Fibroblast of skin of back (primary cell): ENCODE data around the gene ZBTB14. TPM values are rescaled to one million over a fixed set of nuclear protein-coding genes. Genes with fewer than 3 reads are reported as not detected.

Source experiments
- DNase-seq: peaks from one replicate; pipeline ENCODE4 v3.0.0-alpha.2; 2013
- polyA plus RNA-seq, 2 experiments: library from polyadenylated mRNA; unstranded; fragments of 120-200 nt; gene quantifications; one replicate each; pipeline ENCODE4 v1.2.1, GENCODE V29; 2013; ENCODE audit not compliant: insufficient read length in 2 of 2

Gene ZBTB14, protein sequence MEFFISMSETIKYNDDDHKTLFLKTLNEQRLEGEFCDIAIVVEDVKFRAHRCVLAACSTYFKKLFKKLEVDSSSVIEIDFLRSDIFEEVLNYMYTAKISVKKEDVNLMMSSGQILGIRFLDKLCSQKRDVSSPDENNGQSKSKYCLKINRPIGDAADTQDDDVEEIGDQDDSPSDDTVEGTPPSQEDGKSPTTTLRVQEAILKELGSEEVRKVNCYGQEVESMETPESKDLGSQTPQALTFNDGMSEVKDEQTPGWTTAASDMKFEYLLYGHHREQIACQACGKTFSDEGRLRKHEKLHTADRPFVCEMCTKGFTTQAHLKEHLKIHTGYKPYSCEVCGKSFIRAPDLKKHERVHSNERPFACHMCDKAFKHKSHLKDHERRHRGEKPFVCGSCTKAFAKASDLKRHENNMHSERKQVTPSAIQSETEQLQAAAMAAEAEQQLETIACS
- 8.1 TPM for polyA plus RNA-seq (2013, experiment 1 of 2; ENCODE audit: insufficient read length)
- 6.6 TPM for polyA plus RNA-seq (2013, experiment 2 of 2; ENCODE audit: insufficient read length)

DNA sequence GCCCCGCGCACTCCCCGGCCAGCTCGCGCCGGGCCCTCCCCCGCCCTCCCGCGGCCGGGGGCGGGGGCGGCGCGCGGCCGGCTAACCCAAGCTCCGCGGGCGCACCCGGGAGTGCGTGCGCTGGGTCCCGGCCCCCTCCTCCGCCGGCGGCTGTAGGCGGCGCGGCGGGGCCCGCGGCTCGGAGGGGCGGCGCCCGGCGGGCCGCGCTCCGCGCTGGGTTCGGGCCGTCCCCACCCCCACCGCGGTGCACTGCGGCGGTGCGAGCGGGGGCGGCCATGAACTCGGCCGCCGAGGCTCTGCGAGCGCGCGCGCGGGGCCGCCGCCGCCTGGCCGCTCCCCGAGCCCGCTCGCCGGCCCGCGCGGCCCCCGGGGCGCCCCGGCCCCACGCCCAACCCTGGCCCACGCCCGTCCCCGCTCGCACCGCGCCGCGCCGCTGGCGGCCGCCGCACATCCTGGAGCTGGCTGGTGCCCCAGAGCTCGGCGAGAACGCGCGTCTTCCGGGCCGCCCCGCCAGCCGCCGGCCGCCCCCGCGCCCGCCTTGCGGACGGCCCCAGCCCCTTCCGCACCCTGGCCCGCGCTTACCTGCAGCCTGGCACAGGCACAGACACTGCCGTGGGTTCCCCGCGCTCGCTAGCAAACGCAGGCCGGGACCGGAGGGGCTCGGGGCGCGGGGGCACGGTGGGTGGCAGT, at the start of gene ZBTB14:
TSS of gene ZBTB14 (minus strand) at position 496 of the 690 bp plus-strand sequence. CDS start 2,480 bp downstream, outside the sequence.
- peak; percentile 72 for DNase-seq

DNA sequence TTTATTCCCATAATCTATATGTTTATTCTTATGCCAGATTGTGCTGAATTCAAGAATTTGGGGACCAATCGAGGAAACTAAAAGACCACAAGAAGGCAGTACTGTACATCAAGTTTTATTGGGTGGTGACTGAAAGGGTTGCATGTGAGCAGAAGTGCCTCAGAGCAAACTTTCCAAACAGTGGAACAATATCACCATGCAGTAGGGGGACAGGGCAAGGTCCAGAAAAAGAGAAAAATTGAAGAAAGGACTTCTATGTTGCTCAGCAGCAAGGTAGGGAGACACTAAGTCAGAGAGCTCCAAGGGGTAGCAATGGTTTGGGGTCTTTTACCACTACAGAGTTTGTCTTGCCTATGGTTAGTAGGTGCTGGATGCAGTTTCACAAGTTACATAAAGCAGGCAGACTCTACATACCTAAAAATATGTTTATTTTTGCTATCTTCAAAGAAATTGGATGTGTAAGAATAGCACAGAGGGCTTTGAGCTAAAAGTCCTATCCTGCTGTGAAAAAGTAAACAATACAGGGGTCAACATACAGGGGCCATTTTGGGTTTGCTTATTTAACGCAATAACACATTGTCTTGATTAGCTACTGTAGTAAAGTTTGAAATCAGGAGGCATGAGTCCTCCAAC, 43.8 kb upstream of the ZBTB14 start:
- no peak for DNase-seq

DNA sequence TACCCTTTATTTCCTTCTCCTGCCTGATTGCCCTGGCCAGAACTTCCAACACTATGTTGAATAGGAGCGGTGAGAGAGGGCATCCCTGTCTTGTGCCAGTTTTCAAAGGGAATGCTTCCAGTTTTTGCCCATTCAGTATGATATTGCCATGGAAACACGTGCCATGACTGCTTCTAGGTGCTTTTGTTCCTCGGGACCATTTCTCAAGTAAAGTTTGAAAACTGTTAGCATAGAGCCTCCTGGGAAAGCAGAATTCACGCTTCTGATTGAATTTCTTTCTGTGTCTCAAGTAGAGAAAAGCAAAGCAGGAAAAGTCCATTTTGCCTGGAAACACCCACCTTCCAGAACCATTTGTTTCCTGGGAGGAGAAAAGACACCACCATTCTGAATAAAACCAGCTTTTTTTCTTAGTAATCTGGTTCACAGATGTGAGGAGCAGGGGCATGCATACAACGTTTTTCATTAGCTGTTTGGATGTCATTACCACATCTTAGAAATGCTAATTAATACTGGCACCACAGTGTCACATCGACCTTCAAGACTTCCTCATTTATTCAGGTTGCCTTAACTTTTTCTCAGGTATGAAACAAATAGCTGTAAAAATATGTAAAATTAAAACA, 39.0 kb upstream of the ZBTB14 start:
- DNase-seq: no peak

DNA sequence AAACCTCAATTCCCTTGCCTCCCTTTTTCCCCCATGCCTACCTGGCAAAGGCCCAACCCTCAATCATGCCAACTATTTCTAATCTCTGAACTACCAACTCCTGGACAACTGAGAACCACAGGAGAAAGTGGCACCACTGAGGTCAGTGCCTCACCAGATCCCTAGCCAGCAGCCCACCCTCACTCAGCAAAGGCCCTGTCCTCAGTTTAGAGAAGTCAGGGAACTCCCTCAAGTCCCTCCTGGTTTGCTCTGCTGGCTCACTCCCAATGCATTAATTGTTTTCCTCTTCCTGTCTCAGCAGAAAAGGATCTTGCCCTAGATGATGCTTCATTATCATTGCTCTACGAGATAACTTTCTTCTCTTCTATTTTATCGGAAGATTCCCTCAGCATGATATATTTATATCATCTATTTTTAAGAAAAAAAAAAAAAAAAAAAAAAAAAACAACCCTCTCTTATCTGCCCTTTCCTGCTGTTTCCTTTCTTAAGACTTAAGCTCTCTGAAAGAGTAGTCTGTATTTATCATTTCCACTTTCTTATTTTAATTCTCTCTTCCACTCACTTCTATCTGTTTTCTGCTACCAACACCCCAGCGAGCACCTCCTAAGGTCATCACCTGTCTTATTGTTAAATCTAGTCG, 22.7 kb upstream of the ZBTB14 start:
- DNase-seq: no peak

DNA sequence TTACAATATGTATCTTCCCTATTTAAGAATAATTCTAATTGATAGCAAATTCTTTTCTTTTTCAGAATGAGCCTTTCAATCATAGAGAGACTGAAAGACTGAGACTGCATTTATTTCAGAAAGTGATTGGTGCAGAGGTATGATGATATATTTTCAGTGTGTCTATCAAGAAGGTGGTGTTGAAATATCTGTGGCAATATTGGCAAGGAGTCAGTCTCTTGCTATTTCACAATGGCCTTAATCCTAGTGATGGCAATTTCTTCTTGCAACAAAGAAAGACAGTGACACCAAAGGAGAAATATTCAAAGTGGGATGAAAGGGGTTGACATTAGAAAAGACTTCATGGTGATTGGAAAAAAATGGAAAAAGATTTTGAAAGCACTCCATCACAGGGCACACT, 21.7 kb upstream of the ZBTB14 start:
- DNase-seq: no peak

DNA sequence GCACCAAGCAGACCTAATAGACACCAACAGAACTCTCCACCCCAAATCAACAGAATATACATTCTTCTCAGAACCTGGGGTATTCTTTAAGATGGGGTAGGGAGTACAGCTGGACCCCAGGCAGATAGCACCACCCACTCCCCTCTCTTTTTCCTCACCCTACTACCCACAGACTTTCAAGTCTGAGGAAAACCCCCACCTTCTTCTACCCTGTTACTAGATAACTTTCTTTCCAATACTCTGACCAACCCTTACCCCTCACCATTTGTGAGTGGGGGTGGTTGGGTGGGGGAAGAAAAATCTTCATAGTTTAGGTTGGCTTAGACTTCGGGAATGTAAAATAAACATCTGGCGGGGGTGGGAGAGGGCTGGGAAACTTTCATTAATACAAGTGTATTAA, 20.3 kb upstream of the ZBTB14 start:
- DNase-seq: no peak

DNA sequence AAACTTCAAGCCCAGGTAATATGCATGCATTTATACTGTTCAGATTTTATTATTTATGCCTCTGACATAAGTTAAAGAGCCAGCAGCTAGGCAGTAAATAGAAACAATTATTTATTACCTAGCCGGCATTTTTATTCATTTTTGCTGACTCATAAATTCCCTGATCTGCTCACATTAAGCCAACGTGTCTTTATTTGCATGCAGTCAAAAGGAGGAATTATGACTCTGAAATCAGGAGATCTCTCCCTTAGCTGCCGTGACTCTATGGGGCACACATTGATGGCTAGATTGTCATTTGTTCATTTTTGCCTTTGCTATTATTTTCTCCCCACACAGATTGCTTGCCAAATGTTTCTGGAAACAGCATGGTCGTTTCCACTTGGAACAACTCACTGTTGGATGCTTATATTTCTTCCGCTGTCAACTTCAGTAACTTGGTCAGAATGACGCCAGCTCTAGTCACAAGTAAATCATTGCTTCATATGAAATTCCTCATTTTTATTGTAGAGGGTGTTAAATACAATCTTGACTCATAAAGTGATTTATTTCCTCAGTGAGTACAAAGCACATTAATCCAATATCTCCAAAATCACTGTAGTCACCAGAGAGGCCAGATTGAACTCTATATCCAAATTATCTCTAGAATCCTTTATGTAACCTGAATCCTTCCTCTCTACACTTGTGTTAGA, 15.9 kb upstream of the ZBTB14 start:
- DNase-seq: no peak

DNA sequence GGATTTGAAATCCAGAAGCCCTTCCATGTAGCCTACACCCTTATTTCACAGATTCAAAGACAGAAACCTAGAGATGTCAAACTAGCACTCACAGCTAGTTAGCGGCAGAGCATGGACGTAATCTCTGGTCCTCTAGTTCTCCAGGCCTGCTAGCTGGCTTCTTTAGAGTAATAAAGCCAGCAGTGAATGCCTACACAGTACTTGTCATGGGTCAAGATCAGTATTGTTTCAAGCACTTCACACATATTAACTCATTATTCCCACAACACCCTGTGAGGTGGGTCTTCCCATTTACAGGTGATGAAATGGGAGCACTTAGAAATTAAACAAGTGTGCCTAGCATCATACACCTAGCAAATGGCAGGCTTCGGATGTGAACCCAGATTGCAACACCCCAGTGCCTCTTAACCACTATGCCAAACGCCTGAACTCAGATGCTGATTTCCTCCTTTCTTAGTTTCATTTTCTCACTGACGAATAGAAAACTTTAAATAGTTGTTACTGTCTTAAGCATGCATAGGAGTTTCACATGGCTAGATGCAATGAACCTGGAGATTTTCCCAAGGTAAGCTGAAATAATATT, 14.5 kb upstream of the ZBTB14 start:
- DNase-seq: no peak

DNA sequence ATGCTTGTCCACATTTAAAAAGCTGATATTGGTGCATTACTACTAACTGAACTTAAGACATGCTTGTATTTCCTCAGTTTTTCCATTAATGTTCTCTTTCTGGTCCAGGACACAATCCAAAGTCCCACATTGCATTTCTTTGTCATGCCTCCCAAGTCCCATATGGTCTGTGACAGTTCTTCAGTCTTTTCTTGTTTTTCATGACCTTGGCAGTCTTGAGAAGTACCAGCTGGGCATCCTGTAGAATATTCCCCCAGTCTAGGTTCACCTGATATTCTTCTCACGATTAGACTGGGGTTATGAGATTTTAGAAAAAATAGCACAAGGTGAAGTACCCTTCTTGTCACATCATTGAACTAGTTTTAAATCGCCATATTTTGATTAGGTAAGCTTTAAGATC, 10.3 kb upstream of the ZBTB14 start:
- no peak for DNase-seq

DNA sequence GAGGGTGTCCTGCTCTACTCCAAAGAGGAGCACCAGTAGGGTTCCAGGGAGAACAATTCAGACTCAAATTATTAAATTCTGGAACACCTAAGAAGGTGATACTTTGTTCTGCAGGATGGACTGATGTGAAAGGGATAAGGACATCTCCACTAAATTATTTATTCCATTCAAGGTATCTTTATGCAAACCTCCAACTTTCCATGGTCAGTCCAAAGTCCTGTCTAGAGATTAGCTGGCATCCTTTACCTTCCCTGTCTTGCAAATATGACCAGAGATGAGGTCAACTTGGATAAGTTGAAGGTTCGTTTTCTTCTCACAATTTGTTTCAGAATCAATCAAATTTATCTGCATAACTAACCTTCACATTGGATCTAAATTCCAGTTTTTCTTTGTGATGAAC, 8.7 kb upstream of the ZBTB14 start:
- no peak for DNase-seq

DNA sequence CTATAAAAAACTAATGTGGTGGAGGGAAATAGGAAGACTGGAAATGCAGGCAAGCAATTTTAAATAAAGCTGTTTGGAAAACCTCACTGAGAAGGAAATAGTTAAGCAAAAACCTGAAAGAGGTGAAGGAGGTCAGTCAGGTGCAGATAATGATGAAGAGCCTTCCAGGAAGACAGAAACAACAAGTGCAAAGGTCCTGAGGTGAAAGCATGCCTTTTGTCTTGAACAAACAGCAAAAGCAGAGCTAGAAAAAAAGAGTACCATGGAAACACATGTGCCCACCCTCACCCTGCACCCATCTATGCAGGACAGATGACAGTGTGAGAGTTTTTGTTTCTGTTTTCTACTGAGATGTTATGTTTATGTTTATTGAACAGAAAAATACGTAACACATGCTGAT, 8.1 kb upstream of the ZBTB14 start:
- no peak for DNase-seq

DNA sequence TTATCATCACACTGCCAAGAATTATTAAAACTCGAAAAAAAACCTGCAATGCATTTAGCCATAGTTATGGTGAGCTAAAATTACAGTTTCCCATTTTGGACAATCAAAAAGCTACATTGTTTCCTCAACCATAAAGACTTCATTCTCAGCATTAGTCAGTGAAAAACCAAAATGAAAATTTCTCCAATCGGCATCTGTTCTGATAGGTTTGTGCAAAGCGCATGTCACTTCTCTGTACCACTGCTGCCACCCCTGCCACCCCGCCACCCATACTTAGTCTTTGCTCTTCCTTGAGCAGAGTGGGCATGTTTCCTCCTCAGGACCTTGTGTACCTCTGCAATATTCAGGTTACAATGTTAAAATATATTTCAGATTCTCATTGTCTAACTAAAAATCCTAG, 7.1 kb upstream of the ZBTB14 start:
- no peak for DNase-seq

DNA sequence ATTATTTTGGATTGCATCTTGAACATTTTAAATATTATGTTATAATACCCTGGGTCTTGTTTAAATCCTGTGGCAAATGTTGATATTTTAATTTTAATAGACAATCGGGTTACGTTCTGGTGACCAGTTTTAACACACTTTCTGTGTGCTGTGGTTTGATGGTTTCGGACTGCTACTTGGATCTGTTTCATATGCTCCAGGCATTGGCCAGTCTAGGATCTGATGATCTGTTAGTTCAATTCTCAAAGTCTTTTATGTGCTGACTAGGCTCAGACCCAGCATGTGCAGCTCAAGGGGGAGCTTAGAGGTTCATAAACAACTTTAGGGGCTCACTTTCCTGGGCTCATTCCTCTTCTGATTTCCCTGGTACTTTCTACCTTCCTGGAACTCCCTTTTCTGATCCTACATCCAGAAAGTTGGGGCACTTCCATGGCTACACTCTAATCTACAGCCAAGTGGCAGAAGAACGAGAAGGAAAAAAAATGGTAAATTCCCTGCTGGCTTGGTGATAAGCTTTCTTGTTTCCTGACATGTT, 5.0 kb upstream of the ZBTB14 start:
- no peak for DNase-seq

DNA sequence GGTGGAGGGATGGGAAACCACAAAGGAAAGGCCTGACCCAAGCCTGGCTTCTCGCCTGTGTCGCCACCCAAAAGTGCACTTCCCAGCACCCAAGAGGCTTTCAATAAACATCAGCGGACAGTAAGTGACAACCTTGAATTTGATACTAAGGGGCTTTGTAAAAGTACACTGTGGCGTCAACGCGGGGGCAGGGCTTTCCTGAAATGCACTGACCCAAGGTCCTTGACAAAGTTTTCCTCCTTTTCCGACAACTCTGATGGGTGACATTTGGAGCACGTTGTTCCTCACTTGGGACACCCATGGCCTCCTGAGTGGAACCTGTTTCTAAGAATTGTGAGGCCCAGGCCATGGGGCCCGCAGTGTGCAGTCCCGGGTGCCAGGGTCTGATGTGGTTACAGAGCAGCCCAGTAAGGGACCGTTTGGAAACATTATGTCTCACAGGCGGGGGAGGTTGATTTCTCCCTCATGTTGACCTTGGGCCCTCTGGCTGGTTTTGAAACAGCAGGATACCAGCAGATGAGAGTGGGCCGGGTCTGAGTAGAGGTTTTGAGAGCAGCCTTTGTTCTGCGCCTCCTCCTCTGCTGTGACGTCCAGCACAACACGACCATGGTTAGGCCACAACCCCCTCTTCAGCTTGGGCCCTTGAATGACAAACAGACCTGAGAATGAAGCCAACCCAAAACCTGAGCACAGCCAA, 2.8 kb upstream of the ZBTB14 start:
- no peak for DNase-seq

DNA sequence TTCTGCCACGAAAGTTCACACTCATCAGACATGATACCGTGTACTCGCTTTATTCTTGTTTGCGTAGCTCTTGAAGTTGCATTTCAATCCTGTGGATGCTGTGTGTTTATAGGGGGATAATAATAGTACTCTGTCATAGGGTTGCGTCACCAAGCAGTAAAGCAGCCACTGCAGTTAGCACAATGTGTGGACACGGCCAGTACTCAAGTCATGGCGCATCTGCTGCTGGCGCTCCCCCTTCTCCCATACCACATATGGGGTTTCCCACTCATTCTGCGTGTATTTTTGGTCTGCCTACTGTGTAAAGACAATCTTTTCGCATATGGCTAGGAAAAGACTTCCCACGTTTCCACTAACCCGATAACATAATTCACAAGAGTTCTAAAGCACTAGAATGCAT, 2.1 kb upstream of the ZBTB14 start:
- DNase-seq: no peak

DNA sequence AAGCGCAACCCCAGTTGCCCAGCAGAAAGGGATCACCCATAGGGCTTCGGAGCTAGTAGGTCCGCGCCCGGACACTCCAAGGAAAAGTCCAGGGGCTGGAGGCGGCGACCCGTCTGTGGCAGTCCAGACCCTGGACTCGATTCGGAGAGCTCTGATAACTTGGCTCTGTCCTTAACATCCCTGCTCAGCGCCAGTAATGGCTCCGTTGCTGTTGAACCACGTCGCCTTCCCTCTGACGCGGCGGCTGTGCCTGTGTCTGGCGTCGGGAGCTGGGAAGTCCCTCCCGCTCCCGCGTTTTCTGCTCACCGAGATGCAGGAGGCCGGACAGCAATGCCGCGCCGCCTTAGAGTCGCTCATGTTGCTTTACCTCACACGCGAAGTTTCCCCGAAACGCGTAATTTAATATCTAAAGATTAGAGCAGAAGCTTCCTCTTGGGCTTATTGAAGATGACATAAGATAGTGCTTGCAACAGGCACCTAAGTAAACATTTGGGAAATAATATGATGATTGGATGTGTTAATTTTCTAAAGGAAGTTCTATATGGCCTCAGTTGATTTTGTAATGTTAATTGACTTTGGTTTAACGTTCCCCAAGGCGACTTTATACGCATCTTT, 1.3 kb upstream of the ZBTB14 start:
- peak; percentile 87 for DNase-seq

DNA sequence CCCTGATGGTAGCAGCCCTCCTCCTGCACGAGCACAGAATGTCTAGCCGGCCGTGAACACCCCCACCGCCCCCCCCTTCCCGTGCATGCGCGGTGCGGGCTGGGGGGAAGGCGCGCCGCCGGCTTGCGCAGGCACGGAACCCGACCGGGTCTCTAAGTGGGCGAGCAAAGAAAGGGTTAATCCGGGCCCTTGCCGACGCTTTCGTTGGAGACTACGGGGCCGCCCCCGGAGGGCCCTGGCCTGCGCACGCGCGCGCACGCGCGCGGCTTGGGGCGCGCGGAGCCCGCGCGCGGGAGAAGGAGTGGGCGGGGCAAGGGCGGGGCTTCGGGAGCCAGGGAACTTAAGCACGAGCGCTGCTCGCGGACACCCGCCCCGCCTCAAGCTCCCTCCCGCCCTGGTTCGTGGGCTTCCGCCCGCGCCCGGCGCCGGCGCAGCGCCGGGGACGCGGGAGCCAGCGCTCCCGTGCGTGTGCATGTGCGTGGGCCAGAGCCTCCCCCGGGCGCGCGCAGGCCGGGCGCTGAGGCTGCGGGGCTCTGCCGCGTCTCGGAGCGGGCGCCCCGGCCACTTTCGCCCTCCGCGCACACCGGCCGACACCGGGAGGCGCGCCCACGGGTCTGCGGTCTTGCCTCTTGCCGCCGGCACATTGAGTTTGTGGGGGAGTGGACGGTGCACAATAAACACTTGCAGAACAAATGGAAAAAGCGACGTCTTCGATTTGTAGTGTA, 617 bp upstream of the ZBTB14 start:
- DNase-seq: peak; percentile 97

DNA sequence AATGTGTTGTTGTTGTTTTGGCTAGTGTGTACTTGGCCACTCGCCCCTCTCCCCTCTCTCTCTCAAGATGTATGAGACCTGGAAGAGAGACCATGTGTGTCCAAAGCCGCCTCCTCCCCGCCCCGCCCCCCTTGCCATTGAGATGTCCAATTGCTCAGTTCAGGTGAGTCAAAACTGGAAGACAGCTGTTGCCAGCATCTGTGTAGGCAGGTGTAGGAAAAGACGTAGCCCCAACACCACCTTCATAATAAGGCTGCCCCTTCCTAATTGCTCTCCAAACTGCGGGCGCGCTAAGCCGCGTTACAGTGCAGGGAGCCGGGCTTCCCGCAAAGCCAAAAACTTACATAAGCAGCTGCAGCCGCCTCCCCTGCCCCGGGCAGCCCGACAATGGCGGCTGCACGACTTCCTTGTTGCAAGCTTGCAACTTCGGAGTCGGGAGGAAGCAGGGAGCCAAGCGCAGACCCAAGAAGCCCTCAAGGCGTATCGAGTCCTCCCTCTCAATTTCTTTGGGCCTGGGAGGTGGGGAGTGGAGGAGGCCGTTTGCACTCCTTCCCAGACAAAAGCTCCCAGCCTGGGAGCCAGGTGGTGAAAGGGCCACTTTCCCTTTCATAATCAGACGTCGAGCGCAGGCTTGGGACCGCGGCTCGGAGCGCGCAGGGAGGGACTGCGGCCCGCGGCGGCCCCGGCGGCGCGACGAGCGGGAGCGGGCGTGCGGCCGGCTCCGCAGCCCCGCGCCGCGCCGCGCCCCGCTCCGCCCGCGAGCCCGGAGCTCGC, 882 bp downstream of the ZBTB14 start:
- DNase-seq: peak; percentile 61

DNA sequence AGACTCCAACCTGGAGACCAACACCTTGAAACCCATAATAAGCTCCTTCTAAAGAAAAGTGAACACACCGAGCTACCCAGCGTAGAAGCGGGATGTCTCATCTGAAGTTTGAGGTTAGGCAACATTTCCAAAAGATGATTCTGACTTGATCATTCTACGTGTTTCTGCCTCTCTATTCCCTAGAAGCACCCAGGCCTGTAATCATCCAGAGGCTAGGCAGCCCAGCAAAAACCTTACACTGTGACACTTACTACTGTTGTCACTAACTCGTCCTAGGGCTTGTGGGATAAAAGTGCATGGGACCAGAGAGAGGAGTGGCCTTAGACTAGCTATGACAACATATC, 1.4 kb downstream of the ZBTB14 start:
- no peak for DNase-seq
